ENCODE results near the gene ALDH8A1. TPM values are rescaled to one million over a fixed set of nuclear protein-coding genes. Genes with fewer than 3 reads are reported as not detected.

The ALDH8A1 gene
- total and polyA plus RNA-seq, 4 donors = 0.30 to 1.1 (median 0.57) TPM

- TF ChIP-seq, protein P1, sequence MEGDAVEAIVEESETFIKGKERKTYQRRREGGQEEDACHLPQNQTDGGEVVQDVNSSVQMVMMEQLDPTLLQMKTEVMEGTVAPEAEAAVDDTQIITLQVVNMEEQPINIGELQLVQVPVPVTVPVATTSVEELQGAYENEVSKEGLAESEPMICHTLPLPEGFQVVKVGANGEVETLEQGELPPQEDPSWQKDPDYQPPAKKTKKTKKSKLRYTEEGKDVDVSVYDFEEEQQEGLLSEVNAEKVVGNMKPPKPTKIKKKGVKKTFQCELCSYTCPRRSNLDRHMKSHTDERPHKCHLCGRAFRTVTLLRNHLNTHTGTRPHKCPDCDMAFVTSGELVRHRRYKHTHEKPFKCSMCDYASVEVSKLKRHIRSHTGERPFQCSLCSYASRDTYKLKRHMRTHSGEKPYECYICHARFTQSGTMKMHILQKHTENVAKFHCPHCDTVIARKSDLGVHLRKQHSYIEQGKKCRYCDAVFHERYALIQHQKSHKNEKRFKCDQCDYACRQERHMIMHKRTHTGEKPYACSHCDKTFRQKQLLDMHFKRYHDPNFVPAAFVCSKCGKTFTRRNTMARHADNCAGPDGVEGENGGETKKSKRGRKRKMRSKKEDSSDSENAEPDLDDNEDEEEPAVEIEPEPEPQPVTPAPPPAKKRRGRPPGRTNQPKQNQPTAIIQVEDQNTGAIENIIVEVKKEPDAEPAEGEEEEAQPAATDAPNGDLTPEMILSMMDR (IDR thresholded peaks at IDR 0.05; ENCODE audit: control extremely low read depth, extremely low read depth) = no peak
- Histone ChIP-seq H3K36me3 (ENCODE audit: control insufficient read depth in 4 of 4, insufficient read depth in 4 of 4, low read length in 4 of 4) (peaks cover 0 to 16% (median 13%) of the 10 kb centered on the region in 4 donors), H3K4me3 (no peak overlapping the region), H3K9ac (ENCODE audit: insufficient read depth in 1 of 2, low read length in 2 of 2) (no peak overlapping the region), H3K9me3 (ENCODE audit: control insufficient read depth in 4 of 4, insufficient read depth in 3 of 4, low read length in 3 of 4) (peaks cover 0 to 2% (median 1%) of the 10 kb centered on the region in 4 donors), H3K27ac (ENCODE audit: low read depth in 1 of 2, low read length in 1 of 2) (no peak overlapping the region), H3K4me1 (ENCODE audit: control insufficient read depth in 5 of 5, insufficient read depth in 5 of 5, low read length in 5 of 5) (no peaks in the 10 kb centered on the region), H3K27me3 (ENCODE audit: control insufficient read depth in 3 of 3, insufficient read depth in 3 of 3, low read length in 2 of 3) (no peaks in the 10 kb centered on the region)
- DNase-seq = no peak
- no peak for ATAC-seq (ENCODE audit: insufficient read depth, low FRiP score)
Observed at GRCh38 chr6:134959603-134960002, 9.7 kb upstream of the ALDH8A1 start.

- no peak for ATAC-seq (ENCODE audit: insufficient read depth, low FRiP score)
- TF ChIP-seq, protein P1 (IDR thresholded peaks at IDR 0.05; ENCODE audit: control extremely low read depth, extremely low read depth) = no peak
- Histone ChIP-seq H3K4me3 (no peak overlapping the region), H3K36me3 (ENCODE audit: control insufficient read depth in 4 of 4, insufficient read depth in 4 of 4, low read length in 4 of 4) (peaks cover 0 to 7% (median 5%) of the 10 kb centered on the region in 4 donors), H3K9ac (ENCODE audit: insufficient read depth in 1 of 2, low read length in 2 of 2) (no peak overlapping the region), H3K27me3 (ENCODE audit: control insufficient read depth in 3 of 3, insufficient read depth in 3 of 3, low read length in 2 of 3) (no peaks in the 10 kb centered on the region), H3K27ac (ENCODE audit: low read depth in 1 of 2, low read length in 1 of 2) (no peak overlapping the region), H3K9me3 (ENCODE audit: control insufficient read depth in 4 of 4, insufficient read depth in 3 of 4, low read length in 3 of 4) (peaks cover 0 to 2% (median 1%) of the 10 kb centered on the region in 4 donors), H3K4me1 (ENCODE audit: control insufficient read depth in 5 of 5, insufficient read depth in 5 of 5, low read length in 5 of 5) (no peaks in the 10 kb centered on the region)
- 68 to 91% methylated on average over 2 of the region's 2 CpGs for WGBS, 2 donors
- no peak for DNase-seq
Observed at GRCh38 chr6:134956676-134957075, 6.8 kb upstream of the ALDH8A1 start.

- no peak overlapping the region for H3K27ac ChIP-seq (ENCODE audit: low read depth in 1 of 2, low read length in 1 of 2)
- no peak for DNase-seq
- peaks cover 0 to 3% (median 0%) of the 10 kb centered on the region in 4 donors for H3K36me3 ChIP-seq (ENCODE audit: control insufficient read depth in 4 of 4, insufficient read depth in 4 of 4, low read length in 4 of 4)
- H3K4me1 ChIP-seq (ENCODE audit: control insufficient read depth in 5 of 5, insufficient read depth in 5 of 5, low read length in 5 of 5) = no peaks in the 10 kb centered on the region
- TF ChIP-seq, protein P1 (IDR thresholded peaks at IDR 0.05; ENCODE audit: control extremely low read depth, extremely low read depth) = no peak
- H3K27me3 ChIP-seq (ENCODE audit: control insufficient read depth in 3 of 3, insufficient read depth in 3 of 3, low read length in 2 of 3) = no peaks in the 10 kb centered on the region
- 93 to 99% methylated on average over 5 of the region's 5 CpGs for WGBS, 2 donors
- H3K9me3 ChIP-seq (ENCODE audit: control insufficient read depth in 4 of 4, insufficient read depth in 3 of 4, low read length in 3 of 4) = peaks cover 0 to 2% (median 1%) of the 10 kb centered on the region in 4 donors
- no peak for ATAC-seq (ENCODE audit: insufficient read depth, low FRiP score)
- no peak overlapping the region for H3K4me3 ChIP-seq
- no peak overlapping the region for H3K9ac ChIP-seq (ENCODE audit: insufficient read depth in 1 of 2, low read length in 2 of 2)
Observed at GRCh38 chr6:134956032-134956431, 6.1 kb upstream of the ALDH8A1 start.
